ENCODE results near the gene PCDHA5.

PCDHA5 gene

DNA sequence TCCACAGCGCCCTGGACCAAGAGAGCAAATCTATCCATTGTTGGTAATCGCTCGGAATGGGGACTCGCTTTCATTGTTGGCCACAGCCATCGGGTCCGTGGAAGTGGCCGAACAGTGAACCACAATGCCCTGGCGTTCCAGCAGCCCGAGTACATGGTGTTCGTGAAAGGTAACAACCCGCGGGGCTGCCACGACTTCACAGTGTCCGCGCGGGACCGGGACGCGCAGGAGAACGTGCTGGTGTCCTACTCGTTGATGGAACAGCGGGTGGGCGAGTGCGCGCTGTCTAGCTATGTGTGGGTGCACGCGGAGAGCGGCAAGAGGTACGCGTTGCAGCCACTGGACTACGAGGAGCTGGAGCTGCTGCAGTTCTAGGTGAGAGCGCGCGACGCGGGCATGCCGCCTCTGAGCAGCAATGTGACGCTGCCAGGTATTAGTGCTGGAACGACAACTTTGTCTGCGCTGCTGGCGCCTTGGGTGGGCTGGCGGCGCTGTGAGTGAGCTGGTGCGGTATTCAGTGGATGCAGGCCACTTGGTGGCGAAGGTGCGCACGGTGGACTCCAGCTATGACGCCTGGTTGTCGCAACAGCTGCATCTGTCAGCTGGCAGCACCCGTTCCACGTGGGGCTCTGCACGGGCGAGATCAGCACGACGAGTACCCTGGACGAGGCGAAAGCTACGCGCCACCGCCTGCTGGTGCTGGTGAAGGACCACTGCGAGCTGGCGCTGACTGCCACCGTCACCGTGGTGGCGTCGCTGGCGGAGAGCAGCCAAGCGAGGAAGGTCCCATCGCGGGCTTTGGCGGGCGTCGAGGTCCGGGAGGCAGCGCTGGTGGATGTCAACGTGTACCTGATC lies 41.3 kb downstream of the PCDHA5 start:
- Mint-ChIP-seq H3K27me3 (peaks cover 3 to 19% of the 10 kb centered on the region in 2 donors), H3K4me3 (no peak overlapping the region)
- no peak for ATAC-seq (replicated peaks)

DNA sequence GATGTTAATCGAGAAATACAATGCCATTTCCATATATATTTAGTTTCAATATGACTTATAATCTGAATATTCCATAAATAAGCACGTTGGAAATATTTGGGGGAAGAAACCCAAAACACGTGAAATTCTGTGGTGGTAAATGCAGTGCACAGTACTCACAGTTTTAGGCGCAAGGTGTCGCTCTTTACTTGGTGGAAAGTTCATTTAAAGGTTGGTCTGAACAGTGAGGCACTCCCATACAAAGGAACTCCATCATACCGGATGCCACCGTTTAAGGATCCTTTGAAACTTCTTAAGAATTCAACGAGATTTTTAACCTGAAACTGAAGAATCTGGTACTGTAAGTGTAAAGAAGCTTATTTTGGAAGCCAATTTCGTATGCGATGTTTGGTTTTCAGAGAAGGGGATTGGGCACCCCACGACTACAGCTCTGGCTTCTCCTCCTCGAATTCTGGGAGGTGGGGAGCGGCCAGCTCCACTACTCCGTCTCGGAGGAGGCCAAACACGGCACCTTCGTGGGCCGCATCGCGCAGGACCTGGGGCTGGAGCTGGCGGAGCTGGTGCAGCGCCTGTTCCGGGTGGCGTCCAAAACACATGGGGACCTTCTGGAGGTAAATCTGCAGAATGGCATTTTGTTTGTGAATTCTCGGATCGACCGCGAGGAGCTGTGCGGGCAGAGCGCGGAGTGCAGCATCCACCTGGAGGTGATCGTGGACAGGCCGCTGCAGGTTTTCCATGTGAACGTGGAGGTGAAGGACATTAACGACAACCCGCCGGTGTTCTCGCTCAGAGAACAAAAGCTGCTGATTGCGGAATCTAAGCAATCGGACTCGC lies 47.5 kb downstream of the PCDHA5 start, which contains the start of gene PCDHA11:
Gene PCDHA11 (plus strand): TSS at position 237 of the 834 bp plus-strand sequence. CDS start 147 bp downstream, at position 384.
- Mint-ChIP-seq H3K27me3 (peaks cover 4 to 18% of the 10 kb centered on the region in 2 donors), H3K4me1 (no peaks in the 10 kb centered on the region), H3K36me3 (peaks cover 0 to 3% of the 10 kb centered on the region in 2 donors), H3K9me3 (peaks cover 0 to 3% of the 10 kb centered on the region in 2 donors), H3K27ac (no peak within 1 kb of the TSS), H3K4me3 (no peak within 1 kb of the TSS)
- DNase-seq (no peak), ATAC-seq (replicated peaks) (no peak)

More for the DNA sequence above, 41.3 kb downstream of the PCDHA5 start:
- Mint-ChIP-seq H3K4me1 (no peaks in the 10 kb centered on the region), H3K9me3 (peaks cover 3 to 4% of the 10 kb centered on the region in 2 donors), H3K27ac (no peak overlapping the region), H3K36me3 (peaks cover 1 to 3% of the 10 kb centered on the region in 2 donors)
- DNase-seq, result no peak

DNA sequence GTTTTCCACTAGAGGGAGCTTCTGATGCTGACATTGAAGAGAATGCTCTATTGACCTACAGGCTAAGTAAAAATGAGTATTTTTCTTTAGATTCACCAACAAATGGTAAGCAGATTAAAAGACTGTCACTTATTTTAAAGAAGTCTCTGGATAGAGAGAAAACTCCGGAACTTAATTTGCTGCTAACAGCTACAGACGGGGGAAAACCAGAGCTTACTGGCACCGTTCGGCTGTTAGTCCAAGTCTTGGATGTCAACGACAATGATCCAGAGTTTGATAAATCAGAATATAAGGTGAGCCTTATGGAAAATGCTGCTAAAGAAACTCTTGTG lies 48.1 kb downstream of the PCDHA5 start:
- H3K36me3 Mint-ChIP-seq, result peaks cover 0 to 3% of the 10 kb centered on the region in 2 donors
- H3K9me3 Mint-ChIP-seq, result peaks cover 0 to 3% of the 10 kb centered on the region in 2 donors
- no peaks in the 10 kb centered on the region for H3K4me1 Mint-ChIP-seq
- DNase-seq (no peak), ATAC-seq (replicated peaks) (no peak)
- no peak overlapping the region for H3K27ac Mint-ChIP-seq
- peaks cover 4 to 14% of the 10 kb centered on the region in 2 donors for H3K27me3 Mint-ChIP-seq
- no peak overlapping the region for H3K4me3 Mint-ChIP-seq

DNA sequence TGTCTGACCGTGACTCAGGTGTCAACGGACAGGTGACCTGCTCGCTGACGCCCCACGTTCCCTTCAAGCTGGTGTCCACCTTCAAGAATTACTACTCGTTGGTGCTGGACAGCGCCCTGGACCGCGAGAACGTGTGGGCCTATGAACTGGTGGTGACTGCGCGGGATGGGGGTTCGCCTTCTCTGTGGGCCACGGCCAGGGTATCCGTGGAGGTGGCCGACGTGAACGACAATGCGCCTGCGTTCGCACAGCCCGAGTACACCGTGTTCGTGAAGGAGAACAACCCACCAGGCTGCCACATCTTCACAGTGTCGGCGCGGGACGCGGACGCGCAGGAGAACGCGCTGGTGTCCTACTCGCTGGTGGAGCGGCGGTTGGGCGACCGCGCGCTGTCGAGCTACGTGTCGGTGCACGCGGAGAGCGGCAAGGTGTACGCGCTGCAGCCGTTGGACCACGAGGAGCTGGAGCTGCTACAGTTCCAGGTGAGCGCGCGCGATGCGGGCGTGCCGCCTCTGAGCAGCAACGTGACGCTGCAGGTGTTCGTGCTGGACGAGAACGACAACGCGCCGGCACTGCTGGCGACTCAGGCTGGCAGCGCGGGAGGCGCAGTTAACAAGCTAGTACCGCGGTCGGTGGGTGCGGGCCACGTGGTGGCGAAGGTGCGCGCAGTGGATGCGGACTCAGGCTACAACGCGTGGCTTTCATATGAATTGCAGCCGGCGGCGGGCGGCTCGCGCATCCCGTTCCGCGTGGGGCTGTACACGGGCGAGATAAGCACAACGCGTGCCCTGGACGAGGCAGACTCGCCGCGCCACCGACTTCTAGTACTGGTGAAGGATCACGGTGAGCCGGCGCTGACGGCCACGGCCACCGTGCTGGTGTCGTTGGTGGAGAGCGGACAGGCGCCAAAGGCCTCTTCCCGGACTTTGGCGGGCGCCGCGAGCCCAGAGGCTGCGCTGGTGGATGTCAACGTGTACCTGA lies 49.1 kb downstream of the PCDHA5 start:
- Mint-ChIP-seq H3K4me3 (no peak overlapping the region), H3K27me3 (peaks cover 4 to 19% of the 10 kb centered on the region in 2 donors), H3K4me1 (no peaks in the 10 kb centered on the region), H3K27ac (no peak overlapping the region), H3K36me3 (peaks cover 0 to 3% of the 10 kb centered on the region in 2 donors), H3K9me3 (peaks cover 0 to 3% of the 10 kb centered on the region in 2 donors)
- ATAC-seq (replicated peaks), result no peak
- DNase-seq, result no peak
